GM23338 (cell line): ENCODE data around the gene CYP2E1.
"Not testable (repeated sequence)": the region's sequence is repeated elsewhere in the genome, so short reads cannot be mapped to it uniquely, and the experiment has no call there.

ENCODE experiments used
- CREB1 ChIP-seq: fragments of 250-450 bp; sonication (Bioruptor Pico); IDR thresholded peaks from 2 replicates; pipeline ENCODE4 v1.5.0; 2020; ENCODE audit warnings: low read depth, mild to moderate bottlenecking, moderate library complexity
- EZH2 ChIP-seq: fragments of 200-600 bp; sonication (generic); IDR thresholded peaks from one replicate; pipeline ENCODE4 v1.8.0; 2017; ENCODE audit warnings: antibody characterized with exemption, mild to moderate bottlenecking, low read depth; ENCODE audit not compliant: unreplicated experiment
- EZH2phosphoT487 ChIP-seq: fragments of 200-600 bp; sonication (generic); IDR thresholded peaks from one replicate; pipeline ENCODE4 v1.8.1; 2018; ENCODE audit warnings: antibody characterized with exemption; ENCODE audit not compliant: unreplicated experiment
- JUNB ChIP-seq: IDR thresholded peaks from one replicate; pipeline ENCODE4 v1.6.1; 2016; ENCODE audit warnings: antibody characterized with exemption; ENCODE audit not compliant: unreplicated experiment
- NANOG ChIP-seq: IDR thresholded peaks from 2 replicates; pipeline ENCODE4 v1.6.1; 2016; ENCODE audit warnings: antibody characterized with exemption, borderline replicate concordance
- POLR2AphosphoS5 ChIP-seq: IDR thresholded peaks from 2 replicates; pipeline ENCODE4 v1.6.1; 2016; ENCODE audit warnings: antibody characterized with exemption, low read depth
- ZNF331 ChIP-seq: fragments of 250-450 bp; sonication (Bioruptor Pico); IDR thresholded peaks from 2 replicates; pipeline ENCODE4 v1.5.0; 2020; ENCODE audit warnings: low read depth, mild to moderate bottlenecking, moderate library complexity
- TF ChIP-seq, protein P1 (sequence below), 2 experiments: fragments of 200-600 bp in 1 of 2; sonication (generic) in 1 of 2; conservative IDR thresholded peaks; 2 replicates each; pipeline versions ENCODE4 v1.5.1 to v1.6.1; 2016 to 2017; ENCODE audit warnings: antibody characterized with exemption in 2 of 2, low read depth in 2 of 2, mild to moderate bottlenecking in 2 of 2, moderate library complexity in 1 of 2
- TF ChIP-seq, protein P2 (sequence below): IDR thresholded peaks from one replicate; pipeline ENCODE4 v1.6.1; 2018; ENCODE audit warnings: antibody characterized with exemption; ENCODE audit not compliant: unreplicated experiment
- TF ChIP-seq, protein P3 (sequence below): IDR thresholded peaks from 2 replicates; pipeline ENCODE4 v1.6.1; 2016; ENCODE audit warnings: antibody characterized with exemption
- TF ChIP-seq, protein P4 (sequence below): fragments of 250-450 bp; sonication (Bioruptor Pico); IDR thresholded peaks from 2 replicates; pipeline ENCODE4 v1.5.0; 2020; ENCODE audit warnings: mild to moderate bottlenecking, moderate library complexity

DNA sequence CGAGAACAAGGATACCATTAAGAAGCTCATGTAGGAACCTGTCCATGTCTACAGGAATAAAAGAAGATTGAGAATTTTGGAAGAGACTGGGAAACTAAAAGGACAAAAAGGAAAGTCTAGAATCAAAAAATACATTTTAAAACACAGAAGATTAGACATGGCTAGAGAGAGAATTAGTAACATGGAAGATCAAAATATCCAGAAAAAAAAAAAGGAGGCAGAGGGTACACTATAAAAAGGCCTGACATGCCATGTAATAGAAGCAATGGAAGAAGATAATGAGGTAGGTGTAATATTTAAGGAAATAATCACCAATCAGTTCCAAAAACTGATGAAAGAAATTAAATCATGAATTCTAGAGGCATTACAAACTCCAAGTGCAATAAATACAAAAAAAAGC is 46.3 kb downstream of the CYP2E1 start:
- TF ChIP-seq, protein P1, sequence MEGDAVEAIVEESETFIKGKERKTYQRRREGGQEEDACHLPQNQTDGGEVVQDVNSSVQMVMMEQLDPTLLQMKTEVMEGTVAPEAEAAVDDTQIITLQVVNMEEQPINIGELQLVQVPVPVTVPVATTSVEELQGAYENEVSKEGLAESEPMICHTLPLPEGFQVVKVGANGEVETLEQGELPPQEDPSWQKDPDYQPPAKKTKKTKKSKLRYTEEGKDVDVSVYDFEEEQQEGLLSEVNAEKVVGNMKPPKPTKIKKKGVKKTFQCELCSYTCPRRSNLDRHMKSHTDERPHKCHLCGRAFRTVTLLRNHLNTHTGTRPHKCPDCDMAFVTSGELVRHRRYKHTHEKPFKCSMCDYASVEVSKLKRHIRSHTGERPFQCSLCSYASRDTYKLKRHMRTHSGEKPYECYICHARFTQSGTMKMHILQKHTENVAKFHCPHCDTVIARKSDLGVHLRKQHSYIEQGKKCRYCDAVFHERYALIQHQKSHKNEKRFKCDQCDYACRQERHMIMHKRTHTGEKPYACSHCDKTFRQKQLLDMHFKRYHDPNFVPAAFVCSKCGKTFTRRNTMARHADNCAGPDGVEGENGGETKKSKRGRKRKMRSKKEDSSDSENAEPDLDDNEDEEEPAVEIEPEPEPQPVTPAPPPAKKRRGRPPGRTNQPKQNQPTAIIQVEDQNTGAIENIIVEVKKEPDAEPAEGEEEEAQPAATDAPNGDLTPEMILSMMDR (conservative IDR thresholded peaks at IDR 0.05; ENCODE audit: low read depth in 2 of 2), result not testable (repeated sequence)
- TF ChIP-seq, protein P2, sequence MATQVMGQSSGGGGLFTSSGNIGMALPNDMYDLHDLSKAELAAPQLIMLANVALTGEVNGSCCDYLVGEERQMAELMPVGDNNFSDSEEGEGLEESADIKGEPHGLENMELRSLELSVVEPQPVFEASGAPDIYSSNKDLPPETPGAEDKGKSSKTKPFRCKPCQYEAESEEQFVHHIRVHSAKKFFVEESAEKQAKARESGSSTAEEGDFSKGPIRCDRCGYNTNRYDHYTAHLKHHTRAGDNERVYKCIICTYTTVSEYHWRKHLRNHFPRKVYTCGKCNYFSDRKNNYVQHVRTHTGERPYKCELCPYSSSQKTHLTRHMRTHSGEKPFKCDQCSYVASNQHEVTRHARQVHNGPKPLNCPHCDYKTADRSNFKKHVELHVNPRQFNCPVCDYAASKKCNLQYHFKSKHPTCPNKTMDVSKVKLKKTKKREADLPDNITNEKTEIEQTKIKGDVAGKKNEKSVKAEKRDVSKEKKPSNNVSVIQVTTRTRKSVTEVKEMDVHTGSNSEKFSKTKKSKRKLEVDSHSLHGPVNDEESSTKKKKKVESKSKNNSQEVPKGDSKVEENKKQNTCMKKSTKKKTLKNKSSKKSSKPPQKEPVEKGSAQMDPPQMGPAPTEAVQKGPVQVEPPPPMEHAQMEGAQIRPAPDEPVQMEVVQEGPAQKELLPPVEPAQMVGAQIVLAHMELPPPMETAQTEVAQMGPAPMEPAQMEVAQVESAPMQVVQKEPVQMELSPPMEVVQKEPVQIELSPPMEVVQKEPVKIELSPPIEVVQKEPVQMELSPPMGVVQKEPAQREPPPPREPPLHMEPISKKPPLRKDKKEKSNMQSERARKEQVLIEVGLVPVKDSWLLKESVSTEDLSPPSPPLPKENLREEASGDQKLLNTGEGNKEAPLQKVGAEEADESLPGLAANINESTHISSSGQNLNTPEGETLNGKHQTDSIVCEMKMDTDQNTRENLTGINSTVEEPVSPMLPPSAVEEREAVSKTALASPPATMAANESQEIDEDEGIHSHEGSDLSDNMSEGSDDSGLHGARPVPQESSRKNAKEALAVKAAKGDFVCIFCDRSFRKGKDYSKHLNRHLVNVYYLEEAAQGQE, result not testable (repeated sequence)
- TF ChIP-seq POLR2AphosphoS5; EZH2; EZH2phosphoT487; JUNB; ZNF331 (CRISPR knock-in tag); NANOG; CREB1 (CRISPR knock-in tag): not testable (repeated sequence)
- TF ChIP-seq, protein P3, sequence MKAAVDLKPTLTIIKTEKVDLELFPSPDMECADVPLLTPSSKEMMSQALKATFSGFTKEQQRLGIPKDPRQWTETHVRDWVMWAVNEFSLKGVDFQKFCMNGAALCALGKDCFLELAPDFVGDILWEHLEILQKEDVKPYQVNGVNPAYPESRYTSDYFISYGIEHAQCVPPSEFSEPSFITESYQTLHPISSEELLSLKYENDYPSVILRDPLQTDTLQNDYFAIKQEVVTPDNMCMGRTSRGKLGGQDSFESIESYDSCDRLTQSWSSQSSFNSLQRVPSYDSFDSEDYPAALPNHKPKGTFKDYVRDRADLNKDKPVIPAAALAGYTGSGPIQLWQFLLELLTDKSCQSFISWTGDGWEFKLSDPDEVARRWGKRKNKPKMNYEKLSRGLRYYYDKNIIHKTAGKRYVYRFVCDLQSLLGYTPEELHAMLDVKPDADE, result not testable (repeated sequence)
- TF ChIP-seq, protein P4, sequence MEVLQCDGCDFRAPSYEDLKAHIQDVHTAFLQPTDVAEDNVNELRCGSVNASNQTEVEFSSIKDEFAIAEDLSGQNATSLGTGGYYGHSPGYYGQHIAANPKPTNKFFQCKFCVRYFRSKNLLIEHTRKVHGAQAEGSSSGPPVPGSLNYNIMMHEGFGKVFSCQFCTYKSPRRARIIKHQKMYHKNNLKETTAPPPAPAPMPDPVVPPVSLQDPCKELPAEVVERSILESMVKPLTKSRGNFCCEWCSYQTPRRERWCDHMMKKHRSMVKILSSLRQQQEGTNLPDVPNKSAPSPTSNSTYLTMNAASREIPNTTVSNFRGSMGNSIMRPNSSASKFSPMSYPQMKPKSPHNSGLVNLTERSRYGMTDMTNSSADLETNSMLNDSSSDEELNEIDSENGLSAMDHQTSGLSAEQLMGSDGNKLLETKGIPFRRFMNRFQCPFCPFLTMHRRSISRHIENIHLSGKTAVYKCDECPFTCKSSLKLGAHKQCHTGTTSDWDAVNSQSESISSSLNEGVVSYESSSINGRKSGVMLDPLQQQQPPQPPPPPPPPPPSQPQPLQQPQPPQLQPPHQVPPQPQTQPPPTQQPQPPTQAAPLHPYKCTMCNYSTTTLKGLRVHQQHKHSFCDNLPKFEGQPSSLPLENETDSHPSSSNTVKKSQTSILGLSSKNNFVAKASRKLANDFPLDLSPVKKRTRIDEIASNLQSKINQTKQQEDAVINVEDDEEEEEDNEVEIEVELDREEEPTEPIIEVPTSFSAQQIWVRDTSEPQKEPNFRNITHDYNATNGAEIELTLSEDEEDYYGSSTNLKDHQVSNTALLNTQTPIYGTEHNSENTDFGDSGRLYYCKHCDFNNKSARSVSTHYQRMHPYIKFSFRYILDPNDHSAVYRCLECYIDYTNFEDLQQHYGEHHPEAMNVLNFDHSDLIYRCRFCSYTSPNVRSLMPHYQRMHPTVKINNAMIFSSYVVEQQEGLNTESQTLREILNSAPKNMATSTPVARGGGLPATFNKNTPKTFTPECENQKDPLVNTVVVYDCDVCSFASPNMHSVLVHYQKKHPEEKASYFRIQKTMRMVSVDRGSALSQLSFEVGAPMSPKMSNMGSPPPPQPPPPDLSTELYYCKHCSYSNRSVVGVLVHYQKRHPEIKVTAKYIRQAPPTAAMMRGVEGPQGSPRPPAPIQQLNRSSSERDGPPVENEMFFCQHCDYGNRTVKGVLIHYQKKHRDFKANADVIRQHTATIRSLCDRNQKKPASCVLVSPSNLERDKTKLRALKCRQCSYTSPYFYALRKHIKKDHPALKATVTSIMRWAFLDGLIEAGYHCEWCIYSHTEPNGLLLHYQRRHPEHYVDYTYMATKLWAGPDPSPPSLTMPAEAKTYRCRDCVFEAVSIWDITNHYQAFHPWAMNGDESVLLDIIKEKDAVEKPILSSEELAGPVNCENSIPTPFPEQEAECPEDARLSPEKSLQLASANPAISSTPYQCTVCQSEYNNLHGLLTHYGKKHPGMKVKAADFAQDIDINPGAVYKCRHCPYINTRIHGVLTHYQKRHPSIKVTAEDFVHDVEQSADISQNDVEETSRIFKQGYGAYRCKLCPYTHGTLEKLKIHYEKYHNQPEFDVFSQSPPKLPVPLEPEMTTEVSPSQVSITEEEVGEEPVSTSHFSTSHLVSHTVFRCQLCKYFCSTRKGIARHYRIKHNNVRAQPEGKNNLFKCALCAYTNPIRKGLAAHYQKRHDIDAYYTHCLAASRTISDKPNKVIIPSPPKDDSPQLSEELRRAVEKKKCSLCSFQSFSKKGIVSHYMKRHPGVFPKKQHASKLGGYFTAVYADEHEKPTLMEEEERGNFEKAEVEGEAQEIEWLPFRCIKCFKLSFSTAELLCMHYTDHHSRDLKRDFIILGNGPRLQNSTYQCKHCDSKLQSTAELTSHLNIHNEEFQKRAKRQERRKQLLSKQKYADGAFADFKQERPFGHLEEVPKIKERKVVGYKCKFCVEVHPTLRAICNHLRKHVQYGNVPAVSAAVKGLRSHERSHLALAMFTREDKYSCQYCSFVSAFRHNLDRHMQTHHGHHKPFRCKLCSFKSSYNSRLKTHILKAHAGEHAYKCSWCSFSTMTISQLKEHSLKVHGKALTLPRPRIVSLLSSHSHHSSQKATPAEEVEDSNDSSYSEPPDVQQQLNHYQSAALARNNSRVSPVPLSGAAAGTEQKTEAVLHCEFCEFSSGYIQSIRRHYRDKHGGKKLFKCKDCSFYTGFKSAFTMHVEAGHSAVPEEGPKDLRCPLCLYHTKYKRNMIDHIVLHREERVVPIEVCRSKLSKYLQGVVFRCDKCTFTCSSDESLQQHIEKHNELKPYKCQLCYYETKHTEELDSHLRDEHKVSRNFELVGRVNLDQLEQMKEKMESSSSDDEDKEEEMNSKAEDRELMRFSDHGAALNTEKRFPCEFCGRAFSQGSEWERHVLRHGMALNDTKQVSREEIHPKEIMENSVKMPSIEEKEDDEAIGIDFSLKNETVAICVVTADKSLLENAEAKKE (CRISPR knock-in tag), result not testable (repeated sequence)
